Parathyroid adenoma (tissue), 2 donors: ENCODE measurements around the gene KLF14.
"Not testable (repeated sequence)": the region's sequence is repeated elsewhere in the genome, so short reads cannot be mapped to it uniquely, and the experiment has no call there.

Experiments used
- H2AFZ ChIP-seq: fragments of 300-600 bp; sonication (generic); one replicate; pipeline ENCODE4 v1.7.0; 2017; ENCODE audit warnings: antibody characterized with exemption, mild to moderate bottlenecking
- H3K27ac ChIP-seq: fragments of 300-600 bp; sonication (generic); one replicate; pipeline ENCODE4 v1.7.0; 2017
- H3K27me3 ChIP-seq: fragments of 300-600 bp; sonication (generic); one replicate; pipeline ENCODE4 v1.7.0; 2017; ENCODE audit warnings: low read length; ENCODE audit not compliant: control insufficient read depth, insufficient read depth
- H3K36me3 ChIP-seq: fragments of 300-600 bp; sonication (generic); one replicate; pipeline ENCODE4 v1.7.0; 2017; ENCODE audit warnings: low read length; ENCODE audit not compliant: control insufficient read depth, insufficient read depth
- H3K4me1 ChIP-seq: fragments of 300-600 bp; sonication (generic); one replicate; pipeline ENCODE4 v1.7.0; 2017; ENCODE audit warnings: control low read depth
- H3K4me2 ChIP-seq: fragments of 300-600 bp; sonication (generic); one replicate; pipeline ENCODE4 v1.7.0; 2017; ENCODE audit warnings: low read length
- H3K4me3 ChIP-seq: fragments of 300-600 bp; sonication (generic); one replicate; pipeline ENCODE4 v1.7.0; 2017; ENCODE audit warnings: low read depth, low read length
- H3K79me2 ChIP-seq: fragments of 300-600 bp; sonication (generic); one replicate; pipeline ENCODE4 v1.7.0; 2017; ENCODE audit warnings: control low read depth
- H3K9ac ChIP-seq: fragments of 300-600 bp; sonication (generic); one replicate; pipeline ENCODE4 v1.7.0; 2017; ENCODE audit warnings: mild to moderate bottlenecking
- H3K9me3 ChIP-seq: fragments of 300-600 bp; sonication (generic); one replicate; pipeline ENCODE4 v1.7.0; 2017; ENCODE audit warnings: low read length; ENCODE audit not compliant: control insufficient read depth
- TF ChIP-seq, protein P1 (sequence below): fragments of 300-600 bp; sonication (generic); IDR thresholded peaks from one replicate; pipeline ENCODE4 v1.7.0; 2017; ENCODE audit warnings: antibody characterized with exemption, mild to moderate bottlenecking
- donor health status: primary hyperparathyroidism.

KLF14 gene

DNA sequence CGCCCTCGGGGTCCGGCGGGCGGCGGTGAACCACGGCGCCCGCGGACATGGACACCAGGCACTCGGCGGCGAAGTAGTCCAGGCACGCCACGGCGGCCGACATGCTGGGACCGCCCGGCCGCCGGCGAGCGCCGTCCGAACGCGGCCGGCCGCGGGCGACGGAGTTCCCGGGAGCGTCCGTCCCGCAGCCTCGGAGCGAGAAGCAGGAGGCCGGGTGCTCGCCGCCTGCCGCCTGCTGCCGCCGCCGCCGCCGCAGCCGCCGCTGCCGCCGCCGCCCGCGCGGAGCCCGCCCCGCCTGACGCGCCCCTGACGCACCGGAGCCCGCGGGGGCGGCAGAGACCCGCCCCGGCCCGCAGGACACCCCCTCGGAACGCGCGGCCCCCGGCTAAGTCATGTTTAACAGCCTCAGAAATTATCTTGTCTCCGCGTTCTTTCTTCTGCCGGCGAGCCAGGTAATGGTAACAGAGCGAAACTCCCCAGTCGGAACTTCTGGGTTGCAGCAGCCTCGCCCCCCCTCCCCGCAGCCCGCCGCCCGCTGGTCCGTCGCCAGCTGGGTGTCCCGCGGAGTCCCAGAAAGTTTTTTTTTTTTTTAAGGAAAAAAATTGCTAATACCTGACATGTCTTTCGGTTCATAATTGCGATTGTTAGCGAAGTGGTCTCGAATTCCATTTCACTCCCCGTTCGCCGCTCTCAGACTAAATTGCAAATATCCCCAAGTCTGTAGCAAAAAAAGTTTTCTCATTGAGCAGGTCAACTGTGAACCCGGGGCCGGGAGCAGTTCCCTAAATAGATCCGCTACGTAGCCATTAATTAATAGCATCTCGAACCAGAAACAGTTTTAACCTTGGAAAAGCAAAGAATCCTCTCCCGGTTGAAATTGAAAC is at the start of gene KLF14:
TSS of gene KLF14 (minus strand) at position 277 of the 884 bp plus-strand sequence. CDS start at position 103, 174 bp downstream.
- peaks cover 6% of the 10 kb centered on the region for H3K36me3 ChIP-seq
- H3K4me3 ChIP-seq: peak within 1 kb of the TSS; percentile 38
- H3K4me1 ChIP-seq: no peaks in the 10 kb centered on the region
- H2AFZ ChIP-seq: no peak within 1 kb of the TSS
- H3K4me2 ChIP-seq: peak within 1 kb of the TSS; percentile 48
- peaks cover 7% of the 10 kb centered on the region for H3K9me3 ChIP-seq
- H3K79me2 ChIP-seq: no peaks in the 10 kb centered on the region
- no peak within 1 kb of the TSS for H3K27ac ChIP-seq
- H3K27me3 ChIP-seq: peaks cover 4% of the 10 kb centered on the region
- TF ChIP-seq, protein P1, sequence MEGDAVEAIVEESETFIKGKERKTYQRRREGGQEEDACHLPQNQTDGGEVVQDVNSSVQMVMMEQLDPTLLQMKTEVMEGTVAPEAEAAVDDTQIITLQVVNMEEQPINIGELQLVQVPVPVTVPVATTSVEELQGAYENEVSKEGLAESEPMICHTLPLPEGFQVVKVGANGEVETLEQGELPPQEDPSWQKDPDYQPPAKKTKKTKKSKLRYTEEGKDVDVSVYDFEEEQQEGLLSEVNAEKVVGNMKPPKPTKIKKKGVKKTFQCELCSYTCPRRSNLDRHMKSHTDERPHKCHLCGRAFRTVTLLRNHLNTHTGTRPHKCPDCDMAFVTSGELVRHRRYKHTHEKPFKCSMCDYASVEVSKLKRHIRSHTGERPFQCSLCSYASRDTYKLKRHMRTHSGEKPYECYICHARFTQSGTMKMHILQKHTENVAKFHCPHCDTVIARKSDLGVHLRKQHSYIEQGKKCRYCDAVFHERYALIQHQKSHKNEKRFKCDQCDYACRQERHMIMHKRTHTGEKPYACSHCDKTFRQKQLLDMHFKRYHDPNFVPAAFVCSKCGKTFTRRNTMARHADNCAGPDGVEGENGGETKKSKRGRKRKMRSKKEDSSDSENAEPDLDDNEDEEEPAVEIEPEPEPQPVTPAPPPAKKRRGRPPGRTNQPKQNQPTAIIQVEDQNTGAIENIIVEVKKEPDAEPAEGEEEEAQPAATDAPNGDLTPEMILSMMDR: no peak
- no peak within 1 kb of the TSS for H3K9ac ChIP-seq

DNA sequence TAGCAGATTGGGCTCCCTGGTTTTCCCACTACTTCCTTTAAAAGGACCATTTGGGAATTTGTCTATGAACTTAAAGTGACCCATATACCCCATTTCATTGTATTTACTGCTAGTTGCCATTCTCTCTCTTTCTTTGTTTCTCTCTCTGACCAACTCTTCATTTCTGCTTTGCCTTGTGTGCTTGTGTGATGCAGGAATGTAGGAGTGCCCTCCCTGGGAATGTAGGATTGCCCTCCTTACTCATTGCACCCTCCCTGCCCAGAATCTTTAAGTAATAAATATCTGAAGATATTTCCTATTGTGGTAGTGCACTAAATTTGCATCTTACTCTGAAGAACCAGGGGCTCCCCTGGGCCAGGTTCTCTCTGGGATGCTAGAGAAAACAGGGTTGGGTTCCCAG is 47.3 kb upstream of the KLF14 start:
- H3K79me2 ChIP-seq: no peaks in the 10 kb centered on the region
- TF ChIP-seq, protein P1: no peak
- no peaks in the 10 kb centered on the region for H3K27me3 ChIP-seq
- H2AFZ ChIP-seq: no peak overlapping the region
- H3K9me3 ChIP-seq: no peaks in the 10 kb centered on the region
- no peak overlapping the region for H3K4me2 ChIP-seq
- no peaks in the 10 kb centered on the region for H3K4me1 ChIP-seq
- no peak overlapping the region for H3K9ac ChIP-seq
- no peaks in the 10 kb centered on the region for H3K36me3 ChIP-seq
- H3K27ac ChIP-seq: no peak overlapping the region
- H3K4me3 ChIP-seq: no peak overlapping the region

DNA sequence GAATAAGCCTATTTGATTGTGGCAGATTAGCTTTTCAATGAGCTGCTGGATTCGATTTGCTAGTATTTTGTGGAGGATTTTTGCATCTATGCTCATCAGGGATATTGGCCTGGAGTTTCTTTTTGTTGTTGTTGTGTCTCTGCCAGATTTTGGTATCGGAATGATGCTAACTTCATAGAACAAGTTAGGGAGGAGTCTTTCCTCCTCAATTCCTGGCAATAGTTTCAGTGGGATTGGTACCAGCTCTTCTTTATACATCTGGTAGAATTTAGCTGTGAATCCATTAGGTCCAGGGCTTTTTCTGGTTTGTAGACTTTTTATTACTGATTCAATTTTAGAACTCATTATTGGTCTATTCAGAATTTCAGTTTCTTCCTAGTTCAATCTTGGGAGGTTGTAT is 43.4 kb upstream of the KLF14 start:
- Histone ChIP-seq H3K27me3 (no peaks in the 10 kb centered on the region), H3K79me2 (no peaks in the 10 kb centered on the region), H3K9me3 (no peaks in the 10 kb centered on the region), H3K4me2 (no peak overlapping the region), H3K9ac (no peak overlapping the region), H3K4me1 (no peaks in the 10 kb centered on the region), H3K27ac (no peak overlapping the region), H2AFZ (no peak overlapping the region), H3K36me3 (no peaks in the 10 kb centered on the region), H3K4me3 (no peak overlapping the region)
- TF ChIP-seq, protein P1: no peak

DNA sequence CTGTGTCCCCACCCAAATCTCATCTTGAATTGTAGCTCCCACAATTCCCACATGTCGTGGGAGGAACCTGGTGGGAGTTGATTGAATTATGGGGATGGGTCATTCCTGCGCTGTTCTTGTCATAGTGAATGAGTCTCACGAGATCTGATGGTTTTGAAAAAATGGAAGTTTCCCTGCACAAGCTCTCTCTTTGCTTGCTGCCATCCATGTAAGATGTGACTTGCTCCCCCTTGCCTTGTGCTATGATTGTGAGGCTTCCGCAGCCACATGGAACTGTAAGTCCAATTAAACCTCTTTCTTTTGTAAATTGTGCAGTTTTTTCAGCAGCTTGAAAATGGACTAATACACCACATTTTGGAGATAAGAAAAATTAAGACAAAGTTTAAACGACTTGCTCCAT is 38.4 kb upstream of the KLF14 start:
- not testable (repeated sequence) for H3K27me3 ChIP-seq, H3K36me3 ChIP-seq, H3K4me3 ChIP-seq, H3K9me3 ChIP-seq, H3K79me2 ChIP-seq, H3K27ac ChIP-seq, H3K4me1 ChIP-seq, H2AFZ ChIP-seq, H3K9ac ChIP-seq, H3K4me2 ChIP-seq

DNA sequence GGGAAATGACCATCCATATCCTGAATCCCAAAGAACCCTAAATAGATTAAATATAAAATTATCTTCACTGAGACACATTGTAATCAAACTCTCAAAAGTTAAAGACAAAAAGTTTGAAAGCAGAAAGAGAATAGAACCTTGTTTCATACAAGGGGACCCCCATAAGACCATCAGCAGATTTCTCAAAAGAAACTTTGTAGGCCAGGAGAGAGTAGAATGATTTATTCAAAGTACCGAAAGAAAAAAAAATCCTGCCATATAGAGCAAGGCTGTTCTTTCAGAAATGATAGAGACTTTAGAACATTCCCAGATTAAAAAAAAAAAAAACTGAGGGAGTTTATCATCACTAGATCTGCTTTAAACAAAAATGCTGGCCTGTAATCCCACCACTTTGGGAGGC is 34.8 kb upstream of the KLF14 start:
- Histone ChIP-seq H3K79me2 (no peaks in the 10 kb centered on the region), H3K4me3 (no peak overlapping the region), H3K9me3 (no peaks in the 10 kb centered on the region), H3K27me3 (no peaks in the 10 kb centered on the region), H3K4me2 (no peak overlapping the region), H2AFZ (no peak overlapping the region), H3K9ac (no peak overlapping the region), H3K4me1 (no peaks in the 10 kb centered on the region), H3K27ac (no peak overlapping the region), H3K36me3 (no peaks in the 10 kb centered on the region)
- TF ChIP-seq, protein P1: no peak

DNA sequence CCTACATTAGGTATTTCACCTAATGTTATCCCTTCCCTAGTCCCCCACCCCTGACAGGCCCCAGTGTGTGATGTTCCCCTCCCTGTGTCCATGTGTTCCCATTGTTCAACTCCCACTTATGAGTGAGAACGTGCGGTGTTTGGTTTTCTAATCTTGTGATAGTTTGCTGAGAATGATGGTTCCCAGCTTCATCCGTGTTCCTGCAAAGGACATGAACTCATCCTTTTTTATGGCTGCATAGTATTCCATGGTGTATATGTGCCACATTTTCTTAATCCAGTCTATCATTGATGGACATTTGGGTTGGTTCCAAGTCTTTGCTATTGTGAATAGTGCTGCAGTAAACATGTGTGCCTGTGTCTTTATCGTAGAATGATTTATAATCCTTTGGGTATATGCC is 30.6 kb upstream of the KLF14 start:
- not testable (repeated sequence) for H3K4me3 ChIP-seq, H3K79me2 ChIP-seq, H3K27ac ChIP-seq, H3K9ac ChIP-seq, H3K9me3 ChIP-seq, H2AFZ ChIP-seq, H3K36me3 ChIP-seq, H3K4me2 ChIP-seq, H3K4me1 ChIP-seq, H3K27me3 ChIP-seq
